ENCODE data around the gene TMSB10. TPM values are rescaled to one million over a fixed set of nuclear protein-coding genes. Genes with fewer than 3 reads are reported as not detected.

Gene TMSB10
- total and polyA plus RNA-seq, 2 of the 13 experiments (the other 11 are each of a cell fraction or from before 2014, with no cell fraction given): 665 to 708 TPM

DNA sequence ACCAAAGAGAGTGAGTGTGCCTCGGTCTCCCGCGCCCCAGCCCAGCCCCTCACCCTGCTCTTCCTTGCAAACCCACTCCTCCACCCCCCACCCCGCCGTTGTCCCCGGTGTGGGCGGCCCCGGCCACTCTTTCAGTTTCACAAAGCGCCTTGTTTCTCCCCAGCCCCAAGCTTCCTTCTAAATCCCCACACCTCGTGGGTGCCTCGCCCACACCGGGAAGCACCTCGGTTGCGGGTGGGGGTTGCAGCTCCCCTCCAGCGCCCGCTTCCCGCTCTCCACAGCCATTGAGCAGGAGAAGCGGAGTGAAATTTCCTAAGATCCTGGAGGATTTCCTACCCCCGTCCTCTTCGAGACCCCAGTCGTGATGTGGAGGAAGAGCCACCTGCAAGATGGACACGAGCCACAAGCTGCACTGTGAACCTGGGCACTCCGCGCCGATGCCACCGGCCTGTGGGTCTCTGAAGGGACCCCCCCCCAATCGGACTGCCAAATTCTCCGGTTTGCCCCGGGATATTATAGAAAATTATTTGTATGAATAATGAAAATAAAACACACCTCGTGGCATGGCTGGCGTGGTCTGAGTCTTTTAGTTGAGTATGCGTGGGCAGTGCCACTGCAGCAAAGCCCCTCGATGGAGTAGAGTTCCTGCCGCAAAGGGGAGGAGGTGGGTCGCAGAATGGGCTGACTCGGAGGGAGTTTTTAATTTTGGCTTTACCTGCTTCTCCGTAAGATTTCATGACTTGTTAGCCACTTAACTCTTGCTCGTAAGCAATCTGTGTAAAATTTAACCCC, 848 bp downstream of the TMSB10 start (continued):
- TF ChIP-seq ZC3H4 (CRISPR knock-in tag; IDR thresholded peaks at IDR 0.05; ENCODE audit: borderline replicate concordance) (no peak), HDAC1 (CRISPR knock-in tag; IDR thresholded peaks at IDR 0.05) (peak; percentile 35; the same call in 1 of the 2 replicates), KDM5A (IDR thresholded peaks at IDR 0.05; ENCODE audit: borderline replicate concordance, low read length) (no peak), ZNF430 (CRISPR knock-in tag; IDR thresholded peaks at IDR 0.05) (no peak), ZFP1 (CRISPR knock-in tag; IDR thresholded peaks at IDR 0.05) (no peak), NFYC (CRISPR knock-in tag; IDR thresholded peaks at IDR 0.05) (no peak), HNF4A (CRISPR knock-in tag; IDR thresholded peaks at IDR 0.05) (no peak), MED8 (CRISPR knock-in tag; IDR thresholded peaks at IDR 0.05; ENCODE audit: insufficient replicate concordance) (no peak), SMYD3 (CRISPR knock-in tag; IDR thresholded peaks at IDR 0.05) (no peak), ZNF331 (CRISPR knock-in tag; IDR thresholded peaks at IDR 0.05) (no peak), REPIN1 (CRISPR knock-in tag; IDR thresholded peaks at IDR 0.05; ENCODE audit: borderline replicate concordance, low read depth) (no peak), HOXA9 (CRISPR knock-in tag; IDR thresholded peaks at IDR 0.05; ENCODE audit: borderline replicate concordance) (no peak), HNRNPL (IDR thresholded peaks at IDR 0.05; ENCODE audit: low read depth, low read length) (peak; percentile 71; the same call in 1 of the 2 replicates), SATB2 (CRISPR knock-in tag; IDR thresholded peaks at IDR 0.05) (no peak), GZF1 (CRISPR knock-in tag; IDR thresholded peaks at IDR 0.05) (no peak), DNMT3B (CRISPR knock-in tag; conservative IDR thresholded peaks at IDR 0.05) (no peak), ZZZ3 (CRISPR knock-in tag; IDR thresholded peaks at IDR 0.05; ENCODE audit: borderline replicate concordance) (no peak), HOXD1 (CRISPR knock-in tag; IDR thresholded peaks at IDR 0.05) (no peak), U2AF1 (optimal IDR thresholded peaks at IDR 0.05; ENCODE audit: low read depth, low read length) (no peak), ZFP36 (IDR thresholded peaks at IDR 0.05; ENCODE audit: borderline replicate concordance, low read depth, low read length, partially characterized antibody) (no peak), ERF (CRISPR knock-in tag; IDR thresholded peaks at IDR 0.05) (no peak)
- TF ChIP-seq, protein P1, sequence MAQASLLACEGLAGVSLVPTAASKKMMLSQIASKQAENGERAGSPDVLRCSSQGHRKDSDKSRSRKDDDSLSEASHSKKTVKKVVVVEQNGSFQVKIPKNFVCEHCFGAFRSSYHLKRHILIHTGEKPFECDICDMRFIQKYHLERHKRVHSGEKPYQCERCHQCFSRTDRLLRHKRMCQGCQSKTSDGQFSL (CRISPR knock-in tag; IDR thresholded peaks at IDR 0.05): no peak
- TF ChIP-seq, protein P2, sequence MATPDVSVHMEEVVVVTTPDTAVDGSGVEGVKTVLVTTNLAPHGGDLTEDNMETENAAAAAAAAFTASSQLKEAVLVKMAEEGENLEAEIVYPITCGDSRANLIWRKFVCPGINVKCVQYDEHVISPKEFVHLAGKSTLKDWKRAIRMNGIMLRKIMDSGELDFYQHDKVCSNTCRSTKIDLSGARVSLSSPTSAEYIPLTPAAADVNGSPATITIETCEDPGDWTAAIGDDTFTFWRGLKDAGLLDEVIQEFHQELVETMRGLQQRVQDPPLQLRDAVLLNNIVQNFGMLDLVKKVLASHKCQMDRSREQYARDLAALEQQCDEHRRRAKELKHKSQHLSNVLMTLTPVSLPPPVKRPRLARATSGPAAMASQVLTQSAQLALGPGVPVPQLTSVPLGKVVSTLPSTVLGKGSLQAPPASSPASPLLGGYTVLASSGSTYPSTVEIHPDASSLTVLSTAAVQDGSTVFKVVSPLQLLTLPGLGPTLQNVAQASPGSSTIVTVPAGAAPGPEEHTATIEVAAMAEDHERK (CRISPR knock-in tag; IDR thresholded peaks at IDR 0.05; ENCODE audit: low read depth): no peak
- TF ChIP-seq, protein P3, sequence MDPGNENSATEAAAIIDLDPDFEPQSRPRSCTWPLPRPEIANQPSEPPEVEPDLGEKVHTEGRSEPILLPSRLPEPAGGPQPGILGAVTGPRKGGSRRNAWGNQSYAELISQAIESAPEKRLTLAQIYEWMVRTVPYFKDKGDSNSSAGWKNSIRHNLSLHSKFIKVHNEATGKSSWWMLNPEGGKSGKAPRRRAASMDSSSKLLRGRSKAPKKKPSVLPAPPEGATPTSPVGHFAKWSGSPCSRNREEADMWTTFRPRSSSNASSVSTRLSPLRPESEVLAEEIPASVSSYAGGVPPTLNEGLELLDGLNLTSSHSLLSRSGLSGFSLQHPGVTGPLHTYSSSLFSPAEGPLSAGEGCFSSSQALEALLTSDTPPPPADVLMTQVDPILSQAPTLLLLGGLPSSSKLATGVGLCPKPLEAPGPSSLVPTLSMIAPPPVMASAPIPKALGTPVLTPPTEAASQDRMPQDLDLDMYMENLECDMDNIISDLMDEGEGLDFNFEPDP (CRISPR knock-in tag; conservative IDR thresholded peaks at IDR 0.05): no peak
- TF ChIP-seq, protein P4, sequence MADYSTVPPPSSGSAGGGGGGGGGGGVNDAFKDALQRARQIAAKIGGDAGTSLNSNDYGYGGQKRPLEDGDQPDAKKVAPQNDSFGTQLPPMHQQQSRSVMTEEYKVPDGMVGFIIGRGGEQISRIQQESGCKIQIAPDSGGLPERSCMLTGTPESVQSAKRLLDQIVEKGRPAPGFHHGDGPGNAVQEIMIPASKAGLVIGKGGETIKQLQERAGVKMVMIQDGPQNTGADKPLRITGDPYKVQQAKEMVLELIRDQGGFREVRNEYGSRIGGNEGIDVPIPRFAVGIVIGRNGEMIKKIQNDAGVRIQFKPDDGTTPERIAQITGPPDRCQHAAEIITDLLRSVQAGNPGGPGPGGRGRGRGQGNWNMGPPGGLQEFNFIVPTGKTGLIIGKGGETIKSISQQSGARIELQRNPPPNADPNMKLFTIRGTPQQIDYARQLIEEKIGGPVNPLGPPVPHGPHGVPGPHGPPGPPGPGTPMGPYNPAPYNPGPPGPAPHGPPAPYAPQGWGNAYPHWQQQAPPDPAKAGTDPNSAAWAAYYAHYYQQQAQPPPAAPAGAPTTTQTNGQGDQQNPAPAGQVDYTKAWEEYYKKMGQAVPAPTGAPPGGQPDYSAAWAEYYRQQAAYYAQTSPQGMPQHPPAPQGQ (CRISPR knock-in tag; IDR thresholded peaks at IDR 0.05; ENCODE audit: borderline replicate concordance): no peak

Measured in HepG2 (cell line).